Stimulated activated CD4-positive, alpha-beta T cell treated with anti-CD3 and anti-CD28 coated beads, Interleukin-2, amount 100 ng/mL, for 4 hours (primary cell): Measurements from ENCODE around the gene CBX5.
"Not testable (repeated sequence)": the region's sequence is repeated elsewhere in the genome, so short reads cannot be mapped to it uniquely, and the experiment has no call there.

Source experiments
- DNase-seq: peaks from one replicate; pipeline ENCODE4 v3.0.0-alpha.2; 2020; ENCODE audit warnings: low read depth

The CBX5 gene

DNA sequence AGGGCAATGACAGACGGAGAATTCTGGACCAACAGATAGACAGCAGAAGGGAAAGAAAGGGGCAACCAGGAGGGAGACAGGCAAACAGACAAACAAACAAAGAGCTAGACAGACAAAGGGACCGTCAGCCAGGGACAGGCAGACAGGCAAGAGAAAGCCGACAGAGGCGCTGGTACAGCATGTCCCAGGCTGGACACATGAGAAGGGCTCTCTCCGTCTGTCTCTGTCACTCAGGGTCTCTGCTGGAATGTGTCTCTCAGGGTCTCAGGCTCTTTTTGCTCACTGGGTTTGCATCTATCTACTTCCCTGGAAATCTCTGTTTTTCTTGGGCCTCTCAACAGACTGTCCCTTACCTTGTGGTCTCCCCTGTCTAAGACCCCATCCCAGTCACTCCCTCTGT, 82.9 kb downstream of the CBX5 start:
- no peak for DNase-seq

DNA sequence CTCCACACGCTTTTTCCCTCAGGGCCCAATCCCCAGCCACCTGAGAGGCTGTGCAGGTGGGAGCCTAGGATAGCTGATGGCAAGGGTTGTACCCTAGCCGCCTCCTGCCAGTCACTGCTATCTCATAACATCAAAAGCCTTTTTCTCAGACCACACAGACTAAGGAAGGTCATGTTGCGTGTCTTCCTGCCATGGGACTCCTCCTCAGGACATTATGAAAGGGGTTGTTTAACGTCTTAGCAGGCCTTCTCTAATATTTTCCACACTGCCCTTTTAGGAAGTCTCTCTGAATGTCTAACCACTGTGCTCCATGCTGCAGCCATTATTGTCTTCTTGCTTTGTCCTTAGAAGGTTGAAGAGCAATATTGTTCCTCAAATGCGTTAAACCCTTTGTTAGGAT, 83.5 kb downstream of the CBX5 start:
- no peak for DNase-seq

DNA sequence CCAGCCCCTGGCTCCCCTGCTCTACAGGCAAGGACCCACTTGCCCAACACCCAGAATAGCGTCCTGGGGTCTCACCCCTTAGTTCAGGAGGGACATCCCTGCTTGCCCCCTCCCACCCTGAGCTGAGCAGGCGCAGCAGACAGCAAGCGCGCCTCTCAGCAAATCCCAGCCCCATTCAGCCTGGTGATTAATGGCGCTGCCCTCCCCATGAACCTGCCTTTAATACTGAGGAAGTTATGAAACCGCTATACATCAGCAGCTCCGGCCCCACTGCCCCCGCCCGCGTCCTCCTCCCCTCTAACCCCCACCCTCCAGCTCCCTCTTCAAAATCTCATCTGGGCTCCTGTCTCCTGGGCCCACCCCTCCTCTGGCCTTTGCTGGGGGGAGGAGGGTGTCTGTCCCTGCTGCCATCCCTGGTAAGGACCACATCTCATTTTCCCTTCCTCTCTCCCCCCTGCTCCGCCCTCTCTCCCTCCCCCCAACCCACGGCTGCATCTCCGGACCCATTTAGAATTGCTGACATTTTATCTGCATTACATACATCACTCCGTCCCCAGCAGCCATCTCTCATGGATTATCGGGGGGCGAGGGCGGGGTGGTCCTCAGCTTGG, 84.1 kb downstream of the CBX5 start:
- no peak for DNase-seq

DNA sequence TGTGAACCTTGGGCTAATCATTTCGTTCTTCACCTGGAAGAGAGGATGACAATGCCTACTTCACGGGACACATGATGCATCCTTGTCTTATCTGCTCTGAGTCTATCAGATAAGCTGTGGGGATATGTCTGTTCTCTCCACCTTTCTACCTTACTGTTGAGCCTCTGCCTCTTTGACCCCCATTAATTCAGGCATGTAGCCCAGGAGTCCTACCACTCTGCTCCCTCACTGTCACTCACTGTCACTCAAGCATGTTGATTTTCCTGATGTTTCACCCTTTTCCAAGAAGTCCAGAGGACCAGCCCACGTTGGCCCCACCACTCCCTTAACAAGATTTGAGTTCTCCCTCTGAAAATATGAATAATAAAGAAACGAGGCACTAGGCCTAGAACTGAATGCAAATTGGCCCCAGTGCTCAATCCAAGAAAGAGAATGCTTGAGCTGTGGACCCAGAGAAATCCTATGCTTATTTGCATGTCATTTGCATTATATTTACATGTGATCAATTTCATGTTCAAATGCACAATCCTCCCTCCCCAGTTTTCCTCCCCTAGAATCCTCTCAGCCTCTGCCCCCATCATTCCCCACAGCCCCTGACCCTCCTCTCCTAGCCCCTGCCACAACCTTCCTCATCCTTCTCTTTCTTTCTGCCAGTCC, 84.7 kb downstream of the CBX5 start:
- DNase-seq = no peak

DNA sequence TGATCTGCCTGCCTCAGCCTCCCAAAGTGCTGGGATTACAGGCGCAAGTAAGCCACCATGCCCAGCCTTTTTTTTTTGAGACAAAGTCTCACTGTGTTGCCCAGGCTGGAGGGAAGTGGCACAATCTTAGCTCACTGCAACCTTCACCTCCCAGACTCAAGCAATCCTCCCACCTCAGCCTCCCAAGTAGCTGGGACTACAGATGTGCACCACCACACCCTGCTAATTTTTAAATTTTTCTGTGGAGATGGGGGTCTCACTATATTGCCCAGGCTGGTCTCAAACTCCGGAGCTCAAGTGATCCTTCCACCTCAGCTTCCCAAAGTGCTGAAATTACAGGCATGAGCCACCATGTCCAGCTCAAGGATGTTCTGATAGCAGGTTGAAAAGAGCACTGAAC, 85.3 kb downstream of the CBX5 start:
- not testable (repeated sequence) for DNase-seq

DNA sequence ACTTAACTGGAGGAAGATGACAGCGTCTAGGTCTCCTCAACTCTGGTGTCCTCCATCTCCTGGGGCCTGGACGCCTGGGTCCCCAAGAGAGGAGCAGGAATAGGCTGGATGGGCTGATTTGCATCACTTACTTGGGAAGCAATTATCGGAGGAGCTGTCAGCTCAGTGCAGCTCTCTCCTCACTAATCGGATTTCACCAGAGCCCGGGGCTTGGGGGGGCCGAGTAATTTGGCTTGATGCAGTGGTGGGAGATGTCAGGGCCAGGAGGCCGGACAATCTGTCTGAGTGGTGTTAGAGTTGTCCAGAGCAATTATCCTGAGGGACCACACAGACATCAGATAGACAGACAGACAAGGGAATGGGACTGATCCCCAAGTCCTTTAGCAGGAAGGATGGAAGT, 86.5 kb downstream of the CBX5 start:
- DNase-seq = no peak

DNA sequence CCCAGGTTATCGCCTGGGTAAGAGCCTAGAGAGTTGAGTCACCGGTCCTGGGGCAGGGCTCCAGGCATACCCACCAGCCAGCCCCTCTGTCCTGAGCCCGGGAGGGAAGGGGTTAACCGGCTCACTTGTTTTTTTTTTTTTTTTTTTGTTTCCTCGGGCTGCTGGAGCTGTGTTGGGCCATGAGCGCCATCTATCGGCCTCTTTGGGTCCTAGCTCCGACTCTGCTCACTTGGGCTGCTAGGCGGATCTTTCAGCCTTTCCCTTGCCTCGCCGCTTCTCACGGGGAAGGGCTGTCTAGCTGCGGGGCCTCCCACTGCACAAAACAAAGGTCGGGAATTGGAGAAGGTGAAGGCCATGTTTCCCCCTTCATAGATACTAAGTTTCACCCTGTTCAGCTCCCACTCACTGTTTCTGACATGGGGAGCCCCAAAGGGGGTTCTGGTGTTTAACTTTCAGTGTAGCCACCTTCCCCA, 88.3 kb downstream of the CBX5 start:
- peak; percentile 66 for DNase-seq

DNA sequence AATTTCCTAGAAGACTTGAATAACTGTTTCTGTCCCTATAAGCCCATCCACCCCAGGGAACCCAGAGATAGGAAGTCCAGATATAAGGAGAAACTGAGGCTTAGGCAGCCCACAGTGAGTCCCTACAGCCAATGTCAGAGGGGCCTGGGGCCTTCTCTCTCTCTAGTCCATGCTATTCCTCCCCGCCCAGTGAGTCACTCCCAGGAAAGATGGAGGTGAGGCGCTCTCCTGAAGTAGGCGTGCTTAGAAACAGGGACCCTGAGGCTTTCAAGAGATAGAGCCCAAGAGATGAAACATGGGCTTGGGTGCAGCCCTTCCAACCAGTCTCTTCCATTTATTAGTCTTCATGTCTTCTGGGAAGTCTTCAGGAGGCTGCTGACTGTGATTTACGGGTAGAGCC, 88.8 kb downstream of the CBX5 start:
- DNase-seq = no peak

DNA sequence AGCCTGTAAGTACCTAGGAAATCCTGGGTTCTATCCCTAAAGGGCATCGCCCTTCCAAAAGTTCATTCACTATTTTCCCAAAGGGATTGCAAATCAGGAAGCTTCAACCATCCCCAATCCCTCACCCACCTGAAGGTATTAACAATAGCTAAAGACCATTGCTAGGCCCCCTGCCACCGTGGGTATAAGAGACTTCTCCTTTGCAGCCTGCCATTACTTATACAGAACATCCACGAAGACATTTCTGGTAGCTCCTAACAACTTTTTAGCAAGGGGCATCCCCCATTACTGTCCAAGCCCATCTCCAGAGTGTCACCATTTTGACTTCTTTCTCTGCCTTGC, 90.8 kb downstream of the CBX5 start:
- no peak for DNase-seq

DNA sequence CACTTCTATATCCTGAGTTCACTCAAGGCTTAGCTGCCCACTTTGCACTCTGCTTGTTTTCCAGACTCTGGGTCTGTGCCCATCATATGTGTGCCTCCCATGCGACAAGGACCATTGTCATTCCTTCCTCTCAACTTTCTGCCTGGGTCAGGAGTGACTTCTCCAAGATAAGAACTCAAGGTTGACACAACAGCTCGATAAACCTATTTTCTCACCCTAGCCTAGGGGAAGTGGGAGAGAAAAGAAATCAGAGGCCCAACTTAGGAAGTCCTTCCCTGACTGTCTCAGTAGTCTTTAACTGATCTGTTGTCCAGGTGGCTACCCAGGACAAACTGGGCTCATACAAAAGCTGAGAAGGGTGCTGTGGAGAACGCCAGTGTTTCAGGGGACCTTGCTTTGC, 92.8 kb downstream of the CBX5 start:
- no peak for DNase-seq

DNA sequence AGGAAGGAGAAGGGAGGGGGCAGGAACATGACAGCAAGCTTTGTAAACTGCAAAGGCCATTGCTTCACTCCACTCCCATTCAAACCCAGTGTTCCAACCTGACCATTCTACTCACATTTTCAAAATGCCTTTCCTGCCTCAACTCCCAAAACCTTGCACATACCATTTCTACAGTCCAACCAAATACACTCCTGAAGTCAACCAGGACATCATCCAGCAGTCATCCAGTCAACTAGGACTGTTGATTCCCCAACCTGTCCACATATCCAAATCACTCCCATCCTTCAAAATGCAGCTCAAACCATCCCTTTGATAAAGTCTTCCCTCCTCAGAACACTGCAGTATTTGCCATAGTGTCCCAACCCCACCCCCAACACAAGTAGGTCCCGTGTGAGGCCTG, 94.0 kb downstream of the CBX5 start:
- DNase-seq = no peak

DNA sequence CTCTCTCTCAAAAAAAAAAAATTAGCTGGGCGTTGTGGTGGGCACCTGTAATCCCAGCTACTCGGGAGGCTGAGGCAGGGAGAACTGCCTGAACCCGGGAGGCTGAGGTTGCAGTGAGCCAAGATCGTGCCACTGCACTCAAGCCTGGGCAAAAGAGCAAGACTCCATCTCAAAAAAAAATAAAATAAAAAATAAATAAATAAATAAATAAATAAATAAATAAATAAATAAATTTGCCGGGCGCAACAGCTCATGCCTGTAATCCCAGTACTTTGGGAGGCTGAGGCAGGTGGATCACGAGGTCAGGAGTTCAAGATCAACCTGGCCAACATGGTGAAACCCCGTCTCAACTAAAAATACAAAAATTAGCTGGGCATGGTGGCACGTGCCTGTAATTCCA, 94.6 kb downstream of the CBX5 start:
- DNase-seq = not testable (repeated sequence)

DNA sequence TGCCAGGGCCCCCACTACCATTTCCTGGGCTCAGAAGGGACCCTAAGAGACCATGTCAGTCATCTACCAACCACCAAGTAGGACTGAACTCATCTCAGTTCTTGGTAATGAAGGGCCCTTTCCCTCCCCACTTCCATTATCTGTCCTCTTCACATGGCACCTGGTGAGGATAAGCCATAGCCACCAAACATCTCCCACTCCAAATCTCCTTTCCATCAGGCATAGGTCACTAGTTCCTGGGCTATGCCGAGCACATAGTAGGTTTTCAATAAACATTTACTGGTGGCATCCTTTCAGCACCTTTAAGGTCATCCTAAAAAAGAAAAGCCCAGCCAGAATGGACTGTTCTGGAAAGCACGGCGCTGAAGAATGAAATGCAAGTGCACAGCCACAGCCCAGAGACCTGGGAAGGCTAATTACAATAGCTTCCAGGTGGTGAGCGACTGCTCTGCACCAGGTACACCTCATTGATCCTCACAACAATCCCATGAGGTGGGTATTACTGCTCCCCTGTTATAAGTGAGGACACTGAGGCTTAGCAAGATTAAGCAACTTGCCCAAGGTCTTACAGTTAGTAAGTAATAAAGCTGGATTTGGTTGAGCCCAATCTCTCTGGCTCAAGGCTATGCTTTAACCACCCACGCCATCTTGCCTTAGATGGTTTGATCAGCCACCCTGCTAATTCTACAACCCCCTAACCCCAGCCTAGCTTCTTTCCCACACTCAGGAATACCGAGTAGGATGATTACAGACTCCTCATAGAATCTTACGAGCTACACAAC, 95.7 kb downstream of the CBX5 start:
- no peak for DNase-seq

DNA sequence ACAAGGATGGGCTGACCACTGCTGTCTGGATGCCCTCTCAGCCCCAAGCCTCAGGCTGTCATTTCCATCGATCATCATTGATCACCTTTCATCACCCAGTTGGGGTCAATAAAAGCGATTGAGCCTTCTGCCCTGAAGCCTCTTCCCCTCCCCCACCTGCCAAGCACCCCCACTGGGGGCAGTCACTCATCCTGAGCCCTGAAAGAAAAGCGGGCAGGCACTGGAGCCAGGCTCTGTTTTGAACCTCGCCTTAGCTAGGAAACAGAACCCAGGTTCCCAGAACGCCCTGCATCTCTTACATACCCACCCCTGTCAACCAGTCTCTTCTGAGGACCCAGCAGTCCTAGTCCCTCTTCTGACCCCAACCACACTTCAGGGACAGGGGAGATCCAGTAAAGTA, 96.9 kb downstream of the CBX5 start:
- no peak for DNase-seq

DNA sequence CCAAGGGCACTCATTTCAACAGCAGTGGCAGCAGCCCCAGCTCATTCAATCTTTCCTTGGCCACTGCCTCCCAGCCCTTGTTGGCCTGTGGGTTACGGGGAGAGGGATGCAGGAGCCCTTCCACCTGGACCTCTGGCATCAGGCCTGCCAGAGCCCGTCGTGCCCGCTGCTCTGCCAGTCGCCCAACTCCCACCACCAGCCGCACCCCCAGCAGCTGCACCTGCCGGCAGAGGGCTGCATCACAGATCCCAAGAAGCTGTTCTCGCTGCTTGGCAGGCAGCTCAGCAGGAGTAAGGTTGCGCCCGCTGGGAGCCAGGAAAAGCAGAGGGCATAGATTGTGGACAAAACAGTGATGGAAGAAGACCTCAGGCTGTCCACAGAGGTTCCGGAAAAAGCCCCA, 97.8 kb downstream of the CBX5 start:
- no peak for DNase-seq
